ENCODE measurements around the gene TTBK1.

Gene TTBK1

DNA sequence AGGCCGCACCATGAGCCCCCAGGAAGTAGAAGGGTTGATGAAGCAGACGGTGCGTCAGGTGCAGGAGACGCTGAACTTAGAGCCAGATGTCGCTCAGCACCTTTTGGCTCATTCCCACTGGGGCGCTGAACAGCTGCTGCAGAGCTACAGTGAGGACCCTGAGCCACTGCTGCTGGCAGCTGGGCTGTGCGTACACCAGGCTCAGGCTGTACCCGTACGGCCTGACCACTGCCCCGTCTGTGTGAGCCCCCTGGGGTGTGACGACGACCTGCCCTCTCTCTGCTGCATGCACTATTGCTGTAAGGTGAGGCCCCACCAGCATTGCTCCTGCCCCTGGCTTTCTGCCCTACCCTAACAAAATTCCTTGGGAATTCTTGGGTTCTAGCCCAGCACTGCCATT is 27.1 kb upstream of the TTBK1 start:
- TF ChIP-seq, protein P1, sequence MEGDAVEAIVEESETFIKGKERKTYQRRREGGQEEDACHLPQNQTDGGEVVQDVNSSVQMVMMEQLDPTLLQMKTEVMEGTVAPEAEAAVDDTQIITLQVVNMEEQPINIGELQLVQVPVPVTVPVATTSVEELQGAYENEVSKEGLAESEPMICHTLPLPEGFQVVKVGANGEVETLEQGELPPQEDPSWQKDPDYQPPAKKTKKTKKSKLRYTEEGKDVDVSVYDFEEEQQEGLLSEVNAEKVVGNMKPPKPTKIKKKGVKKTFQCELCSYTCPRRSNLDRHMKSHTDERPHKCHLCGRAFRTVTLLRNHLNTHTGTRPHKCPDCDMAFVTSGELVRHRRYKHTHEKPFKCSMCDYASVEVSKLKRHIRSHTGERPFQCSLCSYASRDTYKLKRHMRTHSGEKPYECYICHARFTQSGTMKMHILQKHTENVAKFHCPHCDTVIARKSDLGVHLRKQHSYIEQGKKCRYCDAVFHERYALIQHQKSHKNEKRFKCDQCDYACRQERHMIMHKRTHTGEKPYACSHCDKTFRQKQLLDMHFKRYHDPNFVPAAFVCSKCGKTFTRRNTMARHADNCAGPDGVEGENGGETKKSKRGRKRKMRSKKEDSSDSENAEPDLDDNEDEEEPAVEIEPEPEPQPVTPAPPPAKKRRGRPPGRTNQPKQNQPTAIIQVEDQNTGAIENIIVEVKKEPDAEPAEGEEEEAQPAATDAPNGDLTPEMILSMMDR (conservative IDR thresholded peaks at IDR 0.05), result no peak
- H3K27ac ChIP-seq, result no peak overlapping the region

DNA sequence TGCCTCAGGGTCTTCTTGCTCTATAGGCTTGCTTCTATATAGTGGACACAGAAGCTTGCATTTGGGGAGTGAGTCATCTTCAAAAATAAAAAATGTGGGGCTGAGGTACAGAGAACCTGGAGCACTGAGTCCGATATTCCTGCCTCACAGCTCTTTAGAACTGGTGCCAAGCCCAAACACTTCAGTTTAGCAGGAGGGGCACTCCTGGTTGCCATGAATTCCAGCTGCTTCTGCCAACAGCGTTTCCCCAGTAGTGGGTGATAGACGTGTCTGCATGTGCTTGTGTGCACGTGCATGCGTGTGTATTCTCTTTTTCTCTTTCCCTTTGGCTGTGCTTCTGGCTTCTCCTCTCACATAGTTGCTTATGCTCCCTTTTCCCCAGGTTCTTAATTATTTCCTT is 25.9 kb upstream of the TTBK1 start:
- TF ChIP-seq, protein P1 (conservative IDR thresholded peaks at IDR 0.05), result no peak

DNA sequence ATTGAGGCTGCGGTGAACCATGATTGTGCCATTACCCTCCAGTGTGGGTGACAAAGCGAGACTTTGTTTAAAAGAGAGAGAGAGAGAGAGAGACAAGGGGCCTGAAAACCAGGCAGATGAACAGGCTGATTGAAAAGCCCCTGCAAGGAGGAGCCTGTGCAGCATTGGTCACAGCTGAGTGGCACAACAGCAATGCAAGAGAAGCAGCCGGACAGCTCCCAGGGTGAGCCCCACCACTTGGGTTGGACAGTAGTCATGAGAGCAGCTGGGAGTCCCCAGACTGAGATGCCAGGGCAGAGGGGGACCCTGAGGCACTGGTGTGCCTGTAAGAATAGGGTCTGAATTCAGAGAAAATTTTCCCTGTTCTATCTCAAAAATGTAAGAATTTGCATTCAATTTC is 24.2 kb upstream of the TTBK1 start:
- TF ChIP-seq, protein P1 (conservative IDR thresholded peaks at IDR 0.05), result no peak
- no peak overlapping the region for H3K27ac ChIP-seq

More for the DNA sequence above, 25.9 kb upstream of the TTBK1 start:
- H3K27ac ChIP-seq, result no peak overlapping the region

DNA sequence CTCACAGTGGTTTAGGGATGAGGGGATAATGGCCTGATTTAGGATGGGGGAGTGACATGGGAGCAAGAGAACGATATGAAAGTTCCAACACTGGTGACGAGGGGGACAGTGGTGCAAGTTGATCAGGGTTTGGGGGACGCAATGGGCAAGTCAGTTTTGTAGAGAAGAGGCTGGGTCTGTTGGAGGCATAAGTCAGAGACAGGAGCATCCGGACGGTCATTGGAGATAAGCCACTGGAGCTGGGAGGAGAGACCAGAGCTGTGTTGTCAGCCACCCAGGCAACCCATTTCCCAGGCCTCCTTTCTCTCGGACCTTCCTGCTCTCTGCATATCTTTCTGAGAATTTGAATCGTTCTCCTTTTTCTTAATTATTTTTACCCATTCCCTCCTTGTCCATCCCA is 23.5 kb upstream of the TTBK1 start:
- TF ChIP-seq, protein P1 (conservative IDR thresholded peaks at IDR 0.05), result no peak

DNA sequence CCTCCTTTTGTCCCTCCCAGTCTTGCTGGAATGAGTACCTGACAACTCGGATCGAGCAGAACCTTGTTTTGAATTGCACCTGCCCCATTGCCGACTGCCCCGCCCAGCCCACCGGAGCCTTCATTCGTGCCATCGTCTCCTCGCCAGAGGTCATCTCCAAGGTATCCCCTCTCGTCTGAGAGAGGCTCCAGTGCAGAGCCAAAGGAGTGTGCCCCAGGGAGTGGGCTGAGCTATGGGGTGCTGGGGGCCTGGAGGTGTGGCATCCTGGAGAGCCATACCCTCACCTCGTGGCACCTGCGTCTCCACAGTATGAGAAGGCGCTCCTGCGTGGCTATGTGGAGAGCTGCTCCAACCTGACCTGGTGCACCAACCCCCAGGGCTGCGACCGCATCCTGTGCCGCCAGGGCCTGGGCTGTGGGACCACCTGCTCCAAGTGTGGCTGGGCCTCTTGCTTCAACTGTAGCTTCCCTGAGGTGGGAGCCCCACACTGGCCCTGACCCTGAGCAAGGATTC is 22.8 kb upstream of the TTBK1 start:
- TF ChIP-seq, protein P1 (conservative IDR thresholded peaks at IDR 0.05), result no peak
- H3K27ac ChIP-seq, result no peak overlapping the region

More for the DNA sequence above, 23.5 kb upstream of the TTBK1 start:
- no peak overlapping the region for H3K27ac ChIP-seq

DNA sequence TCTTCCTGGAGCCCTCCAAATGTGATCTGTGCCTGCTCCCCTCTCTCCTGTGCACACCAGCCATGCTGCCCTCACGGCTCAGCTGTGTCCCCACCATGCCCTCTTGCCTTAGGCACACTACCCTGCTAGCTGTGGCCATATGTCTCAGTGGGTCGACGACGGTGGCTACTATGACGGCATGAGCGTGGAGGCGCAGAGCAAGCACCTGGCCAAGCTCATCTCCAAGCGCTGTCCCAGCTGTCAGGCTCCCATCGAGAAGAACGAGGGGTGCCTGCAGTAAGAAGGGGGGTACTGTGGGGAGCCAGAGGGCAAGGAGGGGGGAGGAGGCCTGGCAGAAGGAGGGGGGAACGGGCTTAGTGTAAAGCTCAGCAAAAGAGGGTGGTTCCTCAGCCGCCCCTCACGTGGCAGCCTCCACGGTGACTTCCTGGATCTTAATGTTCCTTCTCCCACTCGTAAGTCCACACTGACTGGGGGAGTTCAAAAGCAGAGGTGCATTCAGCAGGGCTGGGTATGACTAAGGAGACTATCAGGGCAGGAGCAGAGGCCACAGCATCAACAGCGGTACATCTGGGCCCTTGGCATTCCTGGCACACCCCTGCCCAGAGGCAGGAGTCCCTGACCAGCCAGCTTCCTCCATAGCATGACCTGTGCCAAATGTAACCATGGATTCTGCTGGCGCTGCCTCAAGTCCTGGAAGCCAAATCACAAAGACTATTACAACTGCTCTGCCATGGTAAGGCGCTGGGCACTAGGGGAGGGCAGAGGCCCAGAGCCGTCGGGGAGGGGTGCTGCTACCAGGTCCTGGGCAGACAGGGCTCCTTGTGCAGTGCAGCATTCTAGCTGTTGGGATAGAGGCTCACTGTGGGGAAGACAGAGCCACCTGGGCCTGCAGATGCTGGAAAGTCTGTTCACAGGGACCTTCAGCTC is 22.0 kb upstream of the TTBK1 start:
- no peak overlapping the region for H3K27ac ChIP-seq
- TF ChIP-seq, protein P1 (conservative IDR thresholded peaks at IDR 0.05), result no peak

DNA sequence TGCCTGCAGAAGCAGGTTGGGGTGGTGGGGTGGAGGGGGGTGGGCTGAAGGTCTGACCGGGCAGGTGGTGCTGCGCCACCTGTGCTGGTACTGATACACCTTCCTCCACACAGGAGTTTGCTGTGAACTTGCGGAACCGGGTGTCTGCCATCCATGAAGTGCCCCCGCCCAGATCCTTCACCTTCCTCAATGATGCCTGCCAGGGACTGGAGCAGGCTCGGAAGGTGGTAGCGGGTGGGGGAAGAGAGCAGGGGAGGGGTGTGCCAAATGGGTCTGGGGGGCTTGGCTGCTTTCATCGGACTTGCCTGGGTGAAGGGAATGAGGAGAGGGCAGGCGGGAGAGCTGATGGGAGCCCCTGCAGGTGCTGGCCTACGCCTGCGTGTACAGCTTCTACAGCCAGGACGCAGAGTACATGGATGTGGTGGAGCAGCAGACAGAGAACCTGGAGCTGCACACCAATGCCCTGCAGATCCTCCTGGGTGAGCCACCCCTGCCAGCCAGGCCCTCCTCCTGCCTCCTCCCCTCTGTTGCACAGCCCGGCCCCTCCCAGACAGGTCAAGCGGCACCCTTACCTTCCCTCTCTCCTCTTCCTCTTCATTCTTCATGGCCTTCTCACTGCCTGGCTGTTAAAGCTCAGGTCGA is 20.7 kb upstream of the TTBK1 start:
- TF ChIP-seq, protein P1 (conservative IDR thresholded peaks at IDR 0.05), result no peak
- no peak overlapping the region for H3K27ac ChIP-seq
